Vagina (tissue), 2 donors: ENCODE results near the gene PRIMA1. TPM values are rescaled to one million over a fixed set of nuclear protein-coding genes. Genes with fewer than 3 reads are reported as not detected.

Experiments used
- DNase-seq, 2 donors: peaks; one replicate each; pipeline ENCODE4 v3.0.0-alpha.2; 2017; ENCODE audit errors: extremely low spot score in 2 of 2
- H3K27ac ChIP-seq: fragments of 200-600 bp; sonication (generic); one replicate; pipeline ENCODE4 v1.5.1; 2019
- H3K27me3 ChIP-seq: fragments of 200-600 bp; sonication (generic); one replicate; pipeline ENCODE4 v1.5.1; 2019
- H3K36me3 ChIP-seq, 2 donors: fragments of 200-600 bp; sonication (generic); one replicate each; pipeline ENCODE4 v1.5.1; 2017 to 2019
- H3K4me1 ChIP-seq: fragments of 200-600 bp; sonication (generic); one replicate; pipeline ENCODE4 v1.5.1; 2019
- H3K4me3 ChIP-seq, 2 donors: fragments of 200-600 bp; sonication (generic); 1 replicate in 1 of 2; 2 replicates in 1 of 2; pipeline ENCODE4 v1.5.1; 2016 to 2019
- H3K9me3 ChIP-seq: fragments of 200-600 bp; sonication (generic); one replicate; pipeline ENCODE4 v1.5.1; 2019
- CTCF ChIP-seq, 3 experiments: fragments of 450-650 bp in 2 of 3; fragments of 200-600 bp in 1 of 3; sonication (generic) in 1 of 3; IDR thresholded peaks; one replicate each; pipeline ENCODE4 v1.5.1; 2017 to 2019; ENCODE audit warnings: antibody characterized with exemption in 3 of 3, mild to moderate bottlenecking in 2 of 3, moderate library complexity in 2 of 3
- POLR2A ChIP-seq, 2 donors: fragments of 450-650 bp; IDR thresholded peaks; one replicate each; pipeline ENCODE4 v1.6.1; 2017; ENCODE audit warnings: antibody characterized with exemption in 2 of 2, mild to moderate bottlenecking in 2 of 2, moderate library complexity in 2 of 2
- POLR2AphosphoS5 ChIP-seq, 2 donors: sonication (generic); formaldehyde crosslinking; IDR thresholded peaks; one replicate each; pipeline ENCODE4 v1.9.0; 2017; ENCODE audit warnings: antibody characterized with exemption in 2 of 2, mild to moderate bottlenecking in 2 of 2, low read depth in 1 of 2; ENCODE audit not compliant: insufficient read depth in 1 of 2
- intact Hi-C: fragments of 100-400 bp; cut with DNase I; formaldehyde crosslinking; loops from one replicate; pipeline ENCODE4 v1.15.1; 2023
- total RNA-seq: library from RNA; depleted of rRNA; stranded (reverse); fragments of >200 nt; gene quantifications from one replicate; pipeline ENCODE4 v1.2.3, GENCODE V29; 2016

PRIMA1 gene
- total RNA-seq, 1 donor from 2014 or later, result 6.1 TPM

GRCh38 chr14:93775158-93775557, 13.1 kb downstream of the PRIMA1 start:
- Histone ChIP-seq H3K27me3 (no peaks in the 10 kb centered on the region), H3K36me3 (peaks cover 0 to 11% of the 10 kb centered on the region in 2 donors), H3K4me3 (no peak overlapping the region), H3K27ac (no peak overlapping the region), H3K4me1 (no peaks in the 10 kb centered on the region), H3K9me3 (no peaks in the 10 kb centered on the region)
- DNase-seq, result no peak
- intact Hi-C loops, result no loop called here
- TF ChIP-seq POLR2A (IDR thresholded peaks at IDR 0.05) (no peak), CTCF (IDR thresholded peaks at IDR 0.05) (no peak), POLR2AphosphoS5 (IDR thresholded peaks at IDR 0.05; ENCODE audit: insufficient read depth in 1 of 2, low read depth in 1 of 2) (no peak)

- no peak for TF ChIP-seq POLR2AphosphoS5 (IDR thresholded peaks at IDR 0.05; ENCODE audit: insufficient read depth in 1 of 2, low read depth in 1 of 2)
- no peak for TF ChIP-seq POLR2A (IDR thresholded peaks at IDR 0.05)
- no peak for TF ChIP-seq CTCF (IDR thresholded peaks at IDR 0.05)
- Histone ChIP-seq H3K27ac (no peak overlapping the region), H3K9me3 (no peaks in the 10 kb centered on the region), H3K27me3 (no peaks in the 10 kb centered on the region), H3K4me3 (no peak overlapping the region), H3K36me3 (peaks cover 0 to 11% of the 10 kb centered on the region in 2 donors), H3K4me1 (no peaks in the 10 kb centered on the region)
- DNase-seq, result no peak
- intact Hi-C loops, result no loop called here
Observed at GRCh38 chr14:93772263-93772662, 16.0 kb downstream of the PRIMA1 start.

GRCh38 chr14:93765970-93766369, 22.3 kb downstream of the PRIMA1 start:
- Histone ChIP-seq H3K27ac (no peak overlapping the region), H3K4me1 (peaks cover 28% of the 10 kb centered on the region), H3K36me3 (peaks cover 0 to under 1% of the 10 kb centered on the region in 2 donors), H3K4me3 (no peak overlapping the region), H3K27me3 (no peaks in the 10 kb centered on the region), H3K9me3 (no peaks in the 10 kb centered on the region)
- DNase-seq, result no peak
- intact Hi-C loops, result no loop called here
- TF ChIP-seq POLR2A (IDR thresholded peaks at IDR 0.05) (no peak), CTCF (IDR thresholded peaks at IDR 0.05) (no peak), POLR2AphosphoS5 (IDR thresholded peaks at IDR 0.05; ENCODE audit: insufficient read depth in 1 of 2, low read depth in 1 of 2) (no peak)

- H3K4me1 ChIP-seq, result peaks cover 34% of the 10 kb centered on the region
Observed at GRCh38 chr14:93765155-93765554, 23.1 kb downstream of the PRIMA1 start.

More at GRCh38 chr14:93765155-93765554, 23.1 kb downstream of the PRIMA1 start:
- intact Hi-C loops, result no loop called here
- DNase-seq, result no peak
- TF ChIP-seq POLR2AphosphoS5 (IDR thresholded peaks at IDR 0.05; ENCODE audit: insufficient read depth in 1 of 2, low read depth in 1 of 2) (no peak), CTCF (IDR thresholded peaks at IDR 0.05) (no peak), POLR2A (IDR thresholded peaks at IDR 0.05) (no peak)
- H3K4me3 ChIP-seq, result no peak overlapping the region
- H3K27me3 ChIP-seq, result no peaks in the 10 kb centered on the region
- H3K36me3 ChIP-seq, result no peaks in the 10 kb centered on the region
- no peaks in the 10 kb centered on the region for H3K9me3 ChIP-seq
- H3K27ac ChIP-seq, result no peak overlapping the region
